ENCODE results near the gene ROM1.

DNA sequence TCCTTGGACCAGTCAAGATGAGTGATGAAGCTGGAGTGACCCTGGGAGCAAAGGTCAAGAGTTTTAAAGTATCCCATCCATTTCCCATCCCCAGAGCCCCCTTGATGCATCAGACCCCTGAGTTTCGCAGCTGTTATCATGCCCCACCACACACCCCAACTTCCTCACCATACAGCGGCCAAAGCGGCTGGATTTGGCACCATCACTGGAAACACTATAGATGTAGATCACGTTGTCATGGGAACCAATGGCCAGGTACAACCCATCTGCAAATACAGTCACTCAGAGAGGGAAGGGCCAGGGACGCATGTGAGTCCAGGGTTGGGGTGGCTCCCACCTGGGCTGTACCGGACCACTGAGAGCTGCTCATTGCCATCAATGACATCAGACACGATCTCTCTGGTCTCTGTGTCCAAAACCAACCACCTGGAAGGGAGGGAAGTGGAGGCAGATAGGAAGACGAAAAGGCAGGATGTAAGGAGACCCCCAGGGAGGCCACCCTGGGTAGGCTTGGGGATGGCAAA lies 9.2 kb upstream of the ROM1 start:
- TF ChIP-seq, protein P1, sequence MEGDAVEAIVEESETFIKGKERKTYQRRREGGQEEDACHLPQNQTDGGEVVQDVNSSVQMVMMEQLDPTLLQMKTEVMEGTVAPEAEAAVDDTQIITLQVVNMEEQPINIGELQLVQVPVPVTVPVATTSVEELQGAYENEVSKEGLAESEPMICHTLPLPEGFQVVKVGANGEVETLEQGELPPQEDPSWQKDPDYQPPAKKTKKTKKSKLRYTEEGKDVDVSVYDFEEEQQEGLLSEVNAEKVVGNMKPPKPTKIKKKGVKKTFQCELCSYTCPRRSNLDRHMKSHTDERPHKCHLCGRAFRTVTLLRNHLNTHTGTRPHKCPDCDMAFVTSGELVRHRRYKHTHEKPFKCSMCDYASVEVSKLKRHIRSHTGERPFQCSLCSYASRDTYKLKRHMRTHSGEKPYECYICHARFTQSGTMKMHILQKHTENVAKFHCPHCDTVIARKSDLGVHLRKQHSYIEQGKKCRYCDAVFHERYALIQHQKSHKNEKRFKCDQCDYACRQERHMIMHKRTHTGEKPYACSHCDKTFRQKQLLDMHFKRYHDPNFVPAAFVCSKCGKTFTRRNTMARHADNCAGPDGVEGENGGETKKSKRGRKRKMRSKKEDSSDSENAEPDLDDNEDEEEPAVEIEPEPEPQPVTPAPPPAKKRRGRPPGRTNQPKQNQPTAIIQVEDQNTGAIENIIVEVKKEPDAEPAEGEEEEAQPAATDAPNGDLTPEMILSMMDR (IDR thresholded peaks at IDR 0.05; ENCODE audit: borderline replicate concordance, extremely low read depth, low read length, poor library complexity, severe bottlenecking) = no peak
- no peak for TF ChIP-seq EZH2 (IDR thresholded peaks at IDR 0.05; ENCODE audit: borderline replicate concordance, low read depth, low read length, severe bottlenecking)

Data from DND-41 (cell line).